Measurements from ENCODE around the gene ERICH4.

GRCh38 chr19:41411100-41411967 lies 31.6 kb upstream of the ERICH4 start:
- TF ChIP-seq CTCF (IDR thresholded peaks at IDR 0.05) (no peak), ELK1 (IDR thresholded peaks at IDR 0.05; ENCODE audit: low read depth, low read length) (no peak), CHD2 (IDR thresholded peaks at IDR 0.05; ENCODE audit: low read length, partially characterized antibody) (no peak), E2F6 (IDR thresholded peaks at IDR 0.05; ENCODE audit: borderline replicate concordance, low read depth) (no peak), PBX3 (IDR thresholded peaks at IDR 0.05) (no peak), HMGXB4 (CRISPR knock-in tag; IDR thresholded peaks at IDR 0.05; ENCODE audit: borderline replicate concordance) (no peak), RAD21 (conservative IDR thresholded peaks at IDR 0.05 in 1 of 2, IDR thresholded peaks at IDR 0.05 in 1 of 2) (no peak)
